SK-N-MC (cell line): Measurements from ENCODE around the gene ZNF23.

Experiments
- DNase-seq: peaks from one replicate; pipeline ENCODE4 v3.0.0-alpha.2; 2011; ENCODE audit warnings: low read depth, low spot score
- H3K27ac ChIP-seq: fragments of 200-600 bp; sonication (generic); 2 replicates; pipeline ENCODE4 v1.5.1; 2016; ENCODE audit warnings: mixed run types
- H3K36me3 ChIP-seq: fragments of 200-600 bp; sonication (generic); 2 replicates; pipeline ENCODE4 v1.6.1; 2017; ENCODE audit warnings: antibody characterized with exemption, low read length, mixed read lengths; ENCODE audit not compliant: insufficient read depth
- H3K4me3 ChIP-seq: fragments of 200-600 bp; sonication (generic); 2 replicates; pipeline ENCODE4 v1.5.1; 2016
- H3K9ac ChIP-seq: fragments of 200-600 bp; sonication (generic); 2 replicates; pipeline ENCODE4 v1.8.0; 2017; ENCODE audit warnings: mixed run types, mixed read lengths; ENCODE audit not compliant: insufficient read length
- H3K9me3 ChIP-seq: fragments of 200-600 bp; sonication (generic); 2 replicates; pipeline ENCODE4 v1.6.1; 2017; ENCODE audit warnings: low read depth, mild to moderate bottlenecking, antibody characterized with exemption, low read length, moderate library complexity, mixed read lengths
- EZH2 ChIP-seq: fragments of 200-600 bp; sonication (generic); IDR thresholded peaks from one replicate; pipeline ENCODE4 v1.6.1; 2017; ENCODE audit warnings: antibody characterized with exemption
- FOXP2 ChIP-seq: optimal IDR thresholded peaks from 2 replicates; pipeline ENCODE3; 2011; ENCODE audit warnings: mild to moderate bottlenecking, moderate library complexity; ENCODE audit not compliant: insufficient read depth; ENCODE audit errors: extremely low read length, control extremely low read depth
- POLR2AphosphoS5 ChIP-seq: IDR thresholded peaks from 2 replicates; pipeline ENCODE4 v1.6.1; 2012; ENCODE audit warnings: mild to moderate bottlenecking, low read depth, low read length, borderline replicate concordance

The ZNF23 gene

GRCh38 chr16:71402007-71402406, 60.0 kb downstream of the ZNF23 start:
- no peak overlapping the region for H3K9ac ChIP-seq
- TF ChIP-seq FOXP2 = no peak
- TF ChIP-seq EZH2 = no peak
- TF ChIP-seq POLR2AphosphoS5 = no peak
- H3K4me3 ChIP-seq = no peak overlapping the region
- no peak for DNase-seq
- H3K27ac ChIP-seq = no peak overlapping the region
- H3K36me3 ChIP-seq = no peaks in the 10 kb centered on the region
- no peaks in the 10 kb centered on the region for H3K9me3 ChIP-seq

GRCh38 chr16:71399801-71400563, 62.1 kb downstream of the ZNF23 start:
- no peaks in the 10 kb centered on the region for H3K36me3 ChIP-seq
- no peak for DNase-seq
- no peak overlapping the region for H3K4me3 ChIP-seq
- no peak overlapping the region for H3K9ac ChIP-seq
- no peak for TF ChIP-seq FOXP2
- TF ChIP-seq POLR2AphosphoS5 = no peak
- no peak for TF ChIP-seq EZH2
- no peak overlapping the region for H3K27ac ChIP-seq
- H3K9me3 ChIP-seq = no peaks in the 10 kb centered on the region
